Measurements from ENCODE around the gene EFCAB8.

DNA sequence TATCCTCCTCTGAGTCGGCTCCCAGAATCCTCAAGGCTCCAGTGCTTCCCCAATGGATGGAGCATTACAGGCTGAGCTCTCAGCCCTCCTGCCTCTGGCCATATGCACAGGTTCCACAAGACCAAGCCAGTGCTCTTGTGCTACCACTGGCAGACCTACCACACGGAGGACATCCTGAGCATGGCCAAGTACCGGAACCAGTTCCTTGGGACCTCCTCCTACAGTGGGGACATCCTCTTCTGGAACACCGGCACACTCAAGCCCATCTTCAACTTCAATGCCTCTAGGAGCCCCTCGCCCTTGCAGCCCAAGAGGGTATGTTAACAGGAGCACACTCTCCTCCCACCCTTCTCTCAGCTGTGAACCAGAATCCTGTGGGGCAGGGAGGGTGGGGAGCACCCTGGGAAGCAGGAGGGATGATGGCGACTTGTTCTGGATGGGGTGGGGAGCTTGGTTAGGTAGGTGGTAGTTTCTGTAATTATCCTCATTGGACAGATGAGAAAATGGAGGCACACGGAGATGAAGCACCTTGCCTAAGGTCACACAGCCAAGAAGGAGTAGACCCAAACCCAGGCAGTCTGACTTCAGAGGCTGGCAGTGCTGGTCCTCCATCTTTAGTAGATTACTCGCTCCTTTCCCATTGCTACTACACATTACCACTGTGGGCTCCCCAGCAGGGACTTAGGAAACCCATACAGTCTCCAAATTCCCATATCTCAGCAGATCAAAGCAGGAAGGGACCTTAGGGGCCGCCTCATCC, 58.6 kb downstream of the EFCAB8 start:
- TF ChIP-seq, protein P1, sequence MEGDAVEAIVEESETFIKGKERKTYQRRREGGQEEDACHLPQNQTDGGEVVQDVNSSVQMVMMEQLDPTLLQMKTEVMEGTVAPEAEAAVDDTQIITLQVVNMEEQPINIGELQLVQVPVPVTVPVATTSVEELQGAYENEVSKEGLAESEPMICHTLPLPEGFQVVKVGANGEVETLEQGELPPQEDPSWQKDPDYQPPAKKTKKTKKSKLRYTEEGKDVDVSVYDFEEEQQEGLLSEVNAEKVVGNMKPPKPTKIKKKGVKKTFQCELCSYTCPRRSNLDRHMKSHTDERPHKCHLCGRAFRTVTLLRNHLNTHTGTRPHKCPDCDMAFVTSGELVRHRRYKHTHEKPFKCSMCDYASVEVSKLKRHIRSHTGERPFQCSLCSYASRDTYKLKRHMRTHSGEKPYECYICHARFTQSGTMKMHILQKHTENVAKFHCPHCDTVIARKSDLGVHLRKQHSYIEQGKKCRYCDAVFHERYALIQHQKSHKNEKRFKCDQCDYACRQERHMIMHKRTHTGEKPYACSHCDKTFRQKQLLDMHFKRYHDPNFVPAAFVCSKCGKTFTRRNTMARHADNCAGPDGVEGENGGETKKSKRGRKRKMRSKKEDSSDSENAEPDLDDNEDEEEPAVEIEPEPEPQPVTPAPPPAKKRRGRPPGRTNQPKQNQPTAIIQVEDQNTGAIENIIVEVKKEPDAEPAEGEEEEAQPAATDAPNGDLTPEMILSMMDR (conservative IDR thresholded peaks at IDR 0.05; ENCODE audit: low read length) = no peak
- TF ChIP-seq EZH2phosphoT487 (IDR thresholded peaks at IDR 0.05; ENCODE audit: borderline replicate concordance, low read depth, low read length) = no peak

All from OCI-LY7 (cell line).